LNCAP (cell line): ENCODE results near the gene RNLS.

ENCODE experiments used
- TF ChIP-seq, protein P1 (sequence below): fragments of 450-650 bp; IDR thresholded peaks from 2 replicates; pipeline ENCODE4 v1.5.1; 2017; ENCODE audit warnings: mild to moderate bottlenecking

RNLS gene

DNA sequence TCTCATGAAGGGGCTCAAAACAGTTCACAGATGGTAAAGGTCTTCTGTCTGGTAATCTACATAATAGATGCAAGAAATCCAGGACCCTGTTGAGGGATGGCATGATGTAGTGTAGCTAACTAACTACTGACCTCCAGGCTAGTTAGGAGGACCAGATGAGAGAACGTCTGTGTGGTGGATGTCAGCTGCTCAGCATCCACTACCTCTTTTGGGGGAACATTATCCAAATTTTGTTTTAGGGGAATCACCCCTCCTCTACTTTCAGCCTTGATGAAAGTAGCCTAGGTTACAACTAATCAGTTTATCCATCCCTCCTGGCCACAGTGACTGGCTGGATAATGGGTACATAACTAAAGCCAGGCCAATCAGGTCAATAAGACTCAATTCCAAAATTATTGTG, 246.0 kb downstream of the RNLS start:
- TF ChIP-seq, protein P1, sequence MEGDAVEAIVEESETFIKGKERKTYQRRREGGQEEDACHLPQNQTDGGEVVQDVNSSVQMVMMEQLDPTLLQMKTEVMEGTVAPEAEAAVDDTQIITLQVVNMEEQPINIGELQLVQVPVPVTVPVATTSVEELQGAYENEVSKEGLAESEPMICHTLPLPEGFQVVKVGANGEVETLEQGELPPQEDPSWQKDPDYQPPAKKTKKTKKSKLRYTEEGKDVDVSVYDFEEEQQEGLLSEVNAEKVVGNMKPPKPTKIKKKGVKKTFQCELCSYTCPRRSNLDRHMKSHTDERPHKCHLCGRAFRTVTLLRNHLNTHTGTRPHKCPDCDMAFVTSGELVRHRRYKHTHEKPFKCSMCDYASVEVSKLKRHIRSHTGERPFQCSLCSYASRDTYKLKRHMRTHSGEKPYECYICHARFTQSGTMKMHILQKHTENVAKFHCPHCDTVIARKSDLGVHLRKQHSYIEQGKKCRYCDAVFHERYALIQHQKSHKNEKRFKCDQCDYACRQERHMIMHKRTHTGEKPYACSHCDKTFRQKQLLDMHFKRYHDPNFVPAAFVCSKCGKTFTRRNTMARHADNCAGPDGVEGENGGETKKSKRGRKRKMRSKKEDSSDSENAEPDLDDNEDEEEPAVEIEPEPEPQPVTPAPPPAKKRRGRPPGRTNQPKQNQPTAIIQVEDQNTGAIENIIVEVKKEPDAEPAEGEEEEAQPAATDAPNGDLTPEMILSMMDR, result no peak

DNA sequence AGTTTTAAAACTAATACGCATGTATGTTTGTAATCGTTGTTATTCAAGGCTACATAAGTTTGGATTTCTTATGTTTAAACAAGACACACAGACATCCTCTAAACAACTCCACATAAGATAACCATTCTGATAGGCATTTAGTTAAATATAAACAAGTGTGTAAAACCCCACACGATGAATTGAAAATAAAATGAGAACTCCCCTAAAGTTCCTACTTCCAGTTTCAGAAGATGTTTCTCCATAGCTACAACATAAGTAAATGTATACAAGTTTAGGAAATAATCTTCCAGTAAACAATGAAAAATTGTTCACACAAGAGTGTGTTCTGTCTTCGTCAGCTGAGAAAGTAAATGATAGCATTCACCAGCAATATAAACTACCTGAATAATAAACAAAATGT, 246.8 kb downstream of the RNLS start:
- TF ChIP-seq, protein P1, result no peak

DNA sequence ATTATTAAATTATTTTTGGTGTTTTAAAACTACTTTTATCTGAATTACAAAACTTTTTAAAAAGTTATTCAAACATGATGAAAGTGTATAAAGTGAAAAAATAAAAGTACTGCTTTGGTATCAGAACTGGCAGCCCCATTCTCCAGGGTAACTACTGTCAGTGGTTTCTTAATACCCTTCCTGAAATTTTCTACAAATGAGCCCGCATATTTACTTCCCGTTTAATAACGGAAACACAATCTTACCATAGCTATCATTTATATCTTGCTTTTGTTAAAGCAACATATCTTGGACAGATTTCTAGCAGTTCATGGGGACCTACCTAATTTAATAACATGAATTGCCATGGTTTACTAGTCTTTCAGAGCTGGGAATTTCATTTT, 249.9 kb downstream of the RNLS start:
- TF ChIP-seq, protein P1, result no peak

DNA sequence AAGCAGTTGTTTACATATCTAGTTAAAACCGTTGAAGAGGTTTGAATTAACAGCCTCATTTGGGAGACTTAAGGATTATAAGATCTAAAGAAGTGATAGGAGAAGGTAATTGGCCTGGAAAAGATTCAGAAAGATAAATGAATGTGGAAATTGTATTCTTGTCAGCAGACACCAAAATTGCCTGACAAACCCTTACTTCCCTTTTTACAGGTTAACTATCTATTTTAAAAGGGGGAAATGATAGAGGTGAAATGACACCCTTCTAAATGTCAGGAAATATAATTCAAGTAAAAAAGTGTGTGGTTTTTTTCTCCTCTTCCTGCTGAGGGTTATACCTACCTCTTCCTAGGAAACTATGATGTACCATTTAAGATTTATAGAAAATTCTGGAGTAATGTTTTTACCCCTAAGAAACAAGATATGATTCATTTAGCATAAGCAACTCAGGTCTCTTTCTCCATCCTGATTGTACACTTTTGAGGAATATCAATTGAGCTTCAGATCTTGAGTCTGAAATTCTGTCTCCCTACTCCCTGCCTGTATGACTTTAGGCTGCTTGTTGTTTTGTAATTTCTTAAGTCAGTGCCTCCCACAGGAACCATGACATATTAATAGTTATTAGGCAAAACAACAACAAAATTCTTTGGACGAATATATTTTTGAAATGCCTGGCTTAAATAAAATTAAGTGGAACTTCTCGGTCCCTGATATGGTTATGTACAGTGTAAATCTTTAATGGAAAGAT, 250.4 kb downstream of the RNLS start:
- TF ChIP-seq, protein P1, result no peak

DNA sequence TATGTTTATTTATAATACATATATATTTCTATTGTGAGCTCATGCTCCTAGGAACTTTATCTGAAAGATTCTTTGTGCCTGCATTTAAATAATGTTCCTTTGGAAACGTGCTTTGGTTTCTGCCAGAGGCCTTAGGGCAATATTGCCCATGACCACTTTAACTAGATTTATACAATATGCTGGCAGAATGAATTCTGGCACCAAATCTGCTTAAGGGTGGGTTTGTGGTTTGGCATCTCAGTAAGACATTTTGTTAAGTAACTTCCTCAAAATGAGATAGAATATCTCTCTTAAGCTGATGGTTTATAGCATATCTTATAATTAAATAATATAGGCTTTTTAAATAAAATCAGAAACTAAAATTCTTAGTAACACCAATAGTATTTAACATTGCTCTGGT, 252.9 kb downstream of the RNLS start:
- TF ChIP-seq, protein P1, result no peak

DNA sequence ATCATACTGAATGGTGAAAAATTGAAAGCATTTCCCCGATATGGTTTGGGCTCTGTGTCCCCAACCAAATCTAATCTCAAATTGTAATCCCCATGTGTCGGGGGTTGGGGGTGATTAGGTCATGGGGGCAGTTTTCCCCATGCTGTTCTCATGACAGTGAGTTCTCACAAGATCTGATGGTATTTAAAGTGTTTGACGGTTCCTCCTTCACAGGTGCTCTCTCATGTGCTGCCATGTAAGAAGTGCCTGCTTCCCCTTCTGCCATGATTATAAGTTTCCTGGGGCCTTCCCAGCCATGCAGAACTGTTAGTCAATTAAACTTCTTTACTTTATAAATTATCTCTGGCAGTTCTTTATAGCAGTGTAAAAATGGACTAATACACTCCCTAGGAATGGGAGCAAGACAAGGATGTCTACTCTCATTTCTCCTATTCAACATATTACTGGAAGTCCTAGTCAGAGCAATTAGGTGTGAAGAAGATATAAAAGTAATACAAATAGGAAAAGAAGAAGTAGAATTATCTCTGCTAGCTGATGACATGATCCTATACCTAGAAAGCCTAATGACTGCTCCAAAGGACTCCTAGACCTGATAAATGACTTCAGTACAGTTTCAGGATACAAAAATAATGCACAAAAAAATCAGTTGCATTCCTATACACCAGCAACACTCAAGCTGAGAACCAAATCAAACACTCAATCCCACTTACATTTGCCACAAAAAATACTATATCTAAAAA, 260.6 kb downstream of the RNLS start:
- TF ChIP-seq, protein P1, result no peak

DNA sequence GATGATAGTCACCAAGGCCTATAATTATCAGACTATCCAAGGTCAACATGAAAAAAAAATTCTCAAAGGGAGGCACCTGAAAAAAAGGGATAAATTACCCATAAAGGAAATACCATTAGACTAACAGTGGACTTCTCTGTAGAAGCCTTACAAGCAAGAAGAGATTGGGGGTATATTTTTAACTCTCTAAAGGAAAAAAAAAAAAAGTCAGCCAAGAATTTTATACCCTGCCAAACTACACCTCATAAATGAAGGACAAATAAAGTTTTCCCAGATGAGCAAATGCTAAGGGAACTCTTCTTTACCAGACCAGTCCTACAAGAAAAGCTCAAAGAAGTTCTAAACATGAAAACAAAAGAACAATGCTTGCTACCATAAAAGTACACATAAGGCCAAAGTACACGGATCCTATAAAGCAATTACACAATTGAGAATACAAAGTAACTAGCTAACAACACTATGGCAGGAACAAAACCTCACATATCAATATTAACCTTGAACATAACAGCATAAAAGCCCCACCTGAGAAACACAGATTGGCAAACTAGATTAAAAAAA, 263.1 kb downstream of the RNLS start:
- TF ChIP-seq, protein P1, result no peak
